Aortic smooth muscle cell (primary cell): Measurements from ENCODE around the gene CLIC3. TPM values are rescaled to one million over a fixed set of nuclear protein-coding genes. Genes with fewer than 3 reads are reported as not detected.

Experiments used
- total RNA-seq: library from RNA; depleted of rRNA; stranded (reverse); fragments of >200 nt; gene quantifications from 2 replicates; pipeline ENCODE4 v1.2.3, GENCODE V29; 2014

CLIC3 gene, protein sequence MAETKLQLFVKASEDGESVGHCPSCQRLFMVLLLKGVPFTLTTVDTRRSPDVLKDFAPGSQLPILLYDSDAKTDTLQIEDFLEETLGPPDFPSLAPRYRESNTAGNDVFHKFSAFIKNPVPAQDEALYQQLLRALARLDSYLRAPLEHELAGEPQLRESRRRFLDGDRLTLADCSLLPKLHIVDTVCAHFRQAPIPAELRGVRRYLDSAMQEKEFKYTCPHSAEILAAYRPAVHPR
- 4.8 and 5.2 TPM in 2 replicates for total RNA-seq

DNA sequence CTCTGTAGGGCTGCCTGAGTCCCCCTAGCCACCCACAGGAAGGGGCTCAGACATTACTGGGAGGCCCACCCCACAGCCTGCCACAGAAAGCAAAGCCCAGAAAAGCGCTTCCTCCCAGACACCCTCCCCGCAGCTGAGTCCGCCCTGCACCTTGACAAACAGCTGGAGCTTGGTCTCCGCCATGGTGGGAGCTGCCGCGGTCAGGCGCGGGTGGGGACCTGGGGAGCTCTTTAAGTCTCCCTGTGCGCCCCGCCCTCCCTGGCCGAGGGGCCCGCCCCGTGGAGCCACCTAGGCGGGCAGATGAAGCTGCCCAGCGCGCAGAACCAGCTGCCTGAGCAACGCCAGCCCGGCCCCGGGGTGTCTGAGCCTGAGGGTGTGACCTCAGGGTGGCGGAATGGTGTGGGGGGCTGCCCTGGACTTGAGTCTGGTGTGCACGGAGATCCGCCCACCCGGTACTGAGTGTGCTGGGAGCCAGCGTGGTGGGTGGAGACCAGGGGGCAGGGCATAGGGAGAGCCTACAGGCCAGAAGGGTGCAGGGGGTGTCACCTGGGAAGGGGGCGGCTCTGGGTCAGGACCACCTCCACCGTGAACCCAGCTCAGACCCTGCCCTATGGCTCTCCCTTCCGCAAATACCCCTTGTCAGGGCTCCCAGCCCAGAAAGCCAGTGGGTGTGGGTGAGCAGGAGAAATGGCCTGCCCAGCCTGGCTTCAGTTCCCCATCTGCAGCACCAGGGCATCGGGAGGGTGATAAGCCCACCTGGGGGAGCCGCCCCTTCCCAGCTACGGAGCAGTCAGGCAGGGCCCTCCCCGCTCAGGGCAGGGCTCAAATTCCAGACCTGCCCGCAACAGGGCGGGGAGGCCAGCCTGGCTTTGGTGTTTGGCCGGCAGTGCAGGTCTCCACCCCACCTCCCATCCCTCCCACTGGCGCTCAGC is at the start of gene CLIC3:
Gene CLIC3 (minus strand): TSS at position 208 of the 932 bp plus-strand sequence. CDS start 25 bp downstream, at position 183.

GRCh38 chr9:137031904-137032640 is 35.7 kb upstream of the CLIC3 start, which contains the start of gene FUT7:
Gene FUT7, minus strand, starts transcription at chr9:137032088. Its CDS starts 97 bp downstream, at chr9:137031991.

GRCh38 chr9:137027369-137028262 is 31.2 kb upstream of the CLIC3 start, which contains the start of gene ABCA2:
Gene ABCA2, minus strand, starts transcription at chr9:137028237. Its CDS starts 97 bp downstream, at chr9:137028140.

DNA sequence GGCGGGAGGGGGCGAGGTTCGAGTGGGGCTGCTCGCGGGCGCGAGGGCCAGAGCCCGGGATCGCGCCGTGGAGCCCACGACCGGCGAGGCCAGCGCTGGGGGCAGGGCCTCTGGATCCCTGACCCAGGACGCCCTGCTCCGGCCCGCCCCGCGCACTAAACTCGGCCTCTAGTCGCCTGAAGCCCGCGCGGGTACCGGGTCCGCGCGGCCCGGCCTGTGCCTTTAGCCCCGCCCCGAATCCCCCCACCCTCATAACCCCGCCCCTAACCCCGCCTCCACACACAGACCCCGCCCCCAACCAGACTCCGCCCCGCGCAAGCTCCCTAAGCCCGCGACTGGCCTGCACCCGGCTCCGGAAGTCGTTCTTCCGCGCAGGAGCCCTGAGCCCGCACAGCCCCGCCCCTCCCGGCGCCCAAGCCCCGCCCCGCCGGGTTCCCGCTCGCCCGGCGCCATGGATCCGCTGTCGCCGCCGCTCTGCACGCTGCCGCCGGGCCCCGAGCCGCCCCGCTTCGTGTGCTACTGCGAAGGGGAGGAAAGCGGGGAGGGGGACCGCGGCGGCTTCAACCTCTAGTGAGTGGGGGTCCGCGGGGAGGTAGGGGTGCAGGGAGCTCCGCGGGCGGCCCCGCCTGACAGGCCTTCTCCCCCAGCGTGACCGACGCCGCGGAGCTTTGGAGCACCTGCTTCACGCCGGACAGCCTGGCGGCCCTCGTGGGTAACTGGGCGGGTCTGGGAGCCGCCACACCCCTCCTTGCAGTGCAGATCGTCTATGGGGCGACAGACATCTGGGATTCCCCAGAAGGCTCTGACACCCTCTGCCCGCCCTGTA is 4.2 kb downstream of the CLIC3 start, which contains the start of gene PAXX:
Gene PAXX (plus strand): TSS at position 430 of the 826 bp plus-strand sequence. CDS start 22 bp downstream, at position 452.

GRCh38 chr9:136982232-136983051 is 13.9 kb downstream of the CLIC3 start, which contains the start of gene LCNL1:
Gene LCNL1, plus strand, starts transcription at chr9:136982993. Its CDS starts 594 bp downstream, at chr9:136983587.

GRCh38 chr9:136977223-136977622 is 19.1 kb downstream of the CLIC3 start, which contains the start of gene PTGDS:
Gene PTGDS, plus strand, starts transcription at chr9:136977504. Its CDS starts 75 bp downstream, at chr9:136977579.

GRCh38 chr9:136951541-136952320 is 44.6 kb downstream of the CLIC3 start, which contains the start of gene LCN12:
Gene LCN12, plus strand, starts transcription at chr9:136952273. Its CDS starts 55 bp downstream, at chr9:136952328.

Other genes starting within 250 kb of the CLIC3 start
- gene LCN6, start 248.0 kb downstream of the CLIC3 start, total RNA-seq, result not detected in 2 replicates
- gene LCN8, start 238.3 kb downstream of the CLIC3 start, total RNA-seq, result not detected in 2 replicates
- not detected in 2 replicates for gene LCN15, start 232.1 kb downstream of the CLIC3 start, total RNA-seq
- gene TMEM141, start 205.2 kb downstream of the CLIC3 start, total RNA-seq, result 66.0 and 77.2 TPM in 2 replicates
- gene CCDC183, start 200.2 kb downstream of the CLIC3 start, total RNA-seq, result 0.19 and 0.26 TPM in 2 replicates
- 57.2 and 62.2 TPM in 2 replicates for gene RABL6, start 188.6 kb downstream of the CLIC3 start, total RNA-seq
- 1.1 TPM in 2 replicates for gene AJM1, start 154.1 kb downstream of the CLIC3 start, total RNA-seq
- 161 and 208 TPM in 2 replicates for gene PHPT1, start 147.2 kb downstream of the CLIC3 start, total RNA-seq
- 0.40 and 0.68 TPM in 2 replicates for gene MAMDC4, start 144.2 kb downstream of the CLIC3 start, total RNA-seq
- 511 and 536 TPM in 2 replicates for gene EDF1, start 130.3 kb downstream of the CLIC3 start, total RNA-seq
- gene TRAF2, start 110.1 kb downstream of the CLIC3 start, total RNA-seq, result 6.6 and 11.6 TPM in 2 replicates
- 144 and 185 TPM in 2 replicates for gene FBXW5, start 51.8 kb downstream of the CLIC3 start, total RNA-seq
- gene C8G, start 51.3 kb downstream of the CLIC3 start, total RNA-seq, result 0.13 and 0.44 TPM in 2 replicates
- 0.26 and 0.37 TPM in 2 replicates for gene LCN12, start 44.3 kb downstream of the CLIC3 start, total RNA-seq
- 9.8 and 21.8 TPM in 2 replicates for gene PTGDS, start 19.1 kb downstream of the CLIC3 start, total RNA-seq
- gene LCNL1, start 13.6 kb downstream of the CLIC3 start, total RNA-seq, result 0.44 and 1.6 TPM in 2 replicates
- gene PAXX, start 4.1 kb downstream of the CLIC3 start, total RNA-seq, result 11.6 and 15.6 TPM in 2 replicates
- 33.4 and 40.3 TPM in 2 replicates for gene ABCA2, start 31.7 kb upstream of the CLIC3 start, total RNA-seq
- not detected in 2 replicates for gene FUT7, start 35.5 kb upstream of the CLIC3 start, total RNA-seq
- 21.4 and 28.4 TPM in 2 replicates for gene NPDC1, start 49.6 kb upstream of the CLIC3 start, total RNA-seq
- gene ENTPD2, start 57.5 kb upstream of the CLIC3 start, total RNA-seq, result not detected in 2 replicates
- 5.1 and 7.7 TPM in 2 replicates for gene SAPCD2, start 74.0 kb upstream of the CLIC3 start, total RNA-seq
- 14.0 and 19.0 TPM in 2 replicates for gene UAP1L1, start 80.9 kb upstream of the CLIC3 start, total RNA-seq
- gene MAN1B1, start 90.4 kb upstream of the CLIC3 start, total RNA-seq, result 84.3 and 90.3 TPM in 2 replicates
- gene DPP7, start 118.2 kb upstream of the CLIC3 start, total RNA-seq, result 83.8 and 87.8 TPM in 2 replicates
- 0.06 and 0.13 TPM in 2 replicates for gene GRIN1, start 142.6 kb upstream of the CLIC3 start, total RNA-seq
- not detected in 2 replicates for gene LRRC26, start 173.5 kb upstream of the CLIC3 start, total RNA-seq
- not detected in 2 replicates for gene TMEM210, start 175.5 kb upstream of the CLIC3 start, total RNA-seq
- 21.9 and 23.6 TPM in 2 replicates for gene ANAPC2, start 192.0 kb upstream of the CLIC3 start, total RNA-seq
- 73.2 and 78.1 TPM in 2 replicates for gene SSNA1, start 192.1 kb upstream of the CLIC3 start, total RNA-seq
- 5.2 and 5.8 TPM in 2 replicates for gene TPRN, start 204.2 kb upstream of the CLIC3 start, total RNA-seq
- 28.7 and 34.1 TPM in 2 replicates for gene TMEM203, start 209.1 kb upstream of the CLIC3 start, total RNA-seq
- 3.1 and 3.3 TPM in 2 replicates for gene NDOR1, start 209.1 kb upstream of the CLIC3 start, total RNA-seq
- gene RNF208, start 225.7 kb upstream of the CLIC3 start, total RNA-seq, result 0.40 and 0.50 TPM in 2 replicates
- 0.87 and 1.2 TPM in 2 replicates for gene CYSRT1, start 228.6 kb upstream of the CLIC3 start, total RNA-seq
- gene RNF224, start 230.9 kb upstream of the CLIC3 start, total RNA-seq, result 0.12 and 0.13 TPM in 2 replicates
- gene SLC34A3, start 234.3 kb upstream of the CLIC3 start, total RNA-seq, result 0.06 and 0.13 TPM in 2 replicates
- gene TUBB4B, start 244.7 kb upstream of the CLIC3 start, total RNA-seq, result 144 and 225 TPM in 2 replicates